ENCODE results near the gene UBTF. TPM values are rescaled to one million over a fixed set of nuclear protein-coding genes. Genes with fewer than 3 reads are reported as not detected.

The UBTF gene
- total and polyA plus RNA-seq, 2 of the 4 experiments (the other 2 are of a cell fraction), result 29.7 to 42.1 TPM

- H3K56ac ChIP-seq (ENCODE audit: extremely low read depth, insufficient read depth, low read length), result no peak overlapping the region
- no peaks in the 10 kb centered on the region for H3K9me3 ChIP-seq (ENCODE audit: control insufficient read depth, insufficient read depth, low read length)
- H3K27me3 ChIP-seq (ENCODE audit: control insufficient read depth, insufficient read depth, low read length), result peaks cover 34% of the 10 kb centered on the region
- CTCF ChIA-PET, result no interaction called here
- H4K91ac ChIP-seq (ENCODE audit: insufficient read depth, low read depth, low read length), result no peak overlapping the region
- no peaks in the 10 kb centered on the region for H4K20me1 ChIP-seq (ENCODE audit: insufficient read depth, low read length)
- no peak overlapping the region for H2BK20ac ChIP-seq (ENCODE audit: low read depth, low read length)
- no peak overlapping the region for H3K9ac ChIP-seq (ENCODE audit: low read depth, low read length)
- no peak overlapping the region for H2BK5ac ChIP-seq (ENCODE audit: low read depth, low read length, poor library complexity, severe bottlenecking)
- POLR2A ChIA-PET (ENCODE audit: unreplicated experiment), result no interaction called here
- no peak overlapping the region for H2BK120ac ChIP-seq (ENCODE audit: low read depth, low read length)
- no peak overlapping the region for H3K18ac ChIP-seq (ENCODE audit: low read depth, low read length)
- no peak overlapping the region for H3K23ac ChIP-seq (ENCODE audit: low read depth, low read length)
- no peaks in the 10 kb centered on the region for H3K79me1 ChIP-seq (ENCODE audit: low read depth in 1 of 2, low read length in 2 of 2)
- H3K9me1 ChIP-seq (ENCODE audit: insufficient read depth, low read length), result no peaks in the 10 kb centered on the region
- dilution Hi-C loops (cut with HindIII; ENCODE audit: low sequenced_read_pairs, unreplicated experiment) (no loop called here), in situ Hi-C loops (cut with MboI; ENCODE audit: low sequenced_read_pairs) (no loop called here), intact Hi-C loops (cut with micrococcal nuclease) (no loop called here)
- no peak overlapping the region for H2AFZ ChIP-seq (replicated peaks; ENCODE audit: low read length, poor library complexity)
- H3K4me2 ChIP-seq (ENCODE audit: low read depth, low read length), result no peak overlapping the region
- H3K4me3 ChIP-seq (ENCODE audit: insufficient read depth, low read depth, low read length), result no peak overlapping the region
- no peak overlapping the region for H4K5ac ChIP-seq (ENCODE audit: low read depth, low read length)
- no peak overlapping the region for H4K8ac ChIP-seq (ENCODE audit: low read depth in 2 of 2, low read length in 2 of 2)
- no peak overlapping the region for H2BK15ac ChIP-seq (ENCODE audit: low read depth, low read length)
- H2AK9ac ChIP-seq (replicated peaks; ENCODE audit: low read depth, low read length, poor library complexity), result no peak overlapping the region
- ATAC-seq (ENCODE audit: low read depth) (no peak), DNase-seq (no peak)
- H3K4me1 ChIP-seq (ENCODE audit: control insufficient read depth, insufficient read depth, low read length), result no peaks in the 10 kb centered on the region
- no peak overlapping the region for H2AK5ac ChIP-seq (ENCODE audit: low read depth, low read length)
- no peaks in the 10 kb centered on the region for H3K36me3 ChIP-seq (ENCODE audit: control insufficient read depth, insufficient read depth, low read length)
- BruUV-seq (replicated peaks), result no TSS peak
- H3K27ac ChIP-seq (ENCODE audit: insufficient read depth, low read length), result no peak overlapping the region
- H3K14ac ChIP-seq (replicated peaks; ENCODE audit: low read depth, low read length), result no peak overlapping the region
- 20% methylated on average over 1 of the region's 10 CpGs; no CpG with 5 or more reads in 1 of the 2 experiments for WGBS, 2 experiments (ENCODE audit: extremely low coverage in 2 of 2, insufficient read length in 1 of 2)
- H3K4ac ChIP-seq (ENCODE audit: low read depth, low read length), result no peak overlapping the region
- no peak for TF ChIP-seq RFX5 (IDR thresholded peaks at IDR 0.05; ENCODE audit: low read depth, low read length)
- TF ChIP-seq, protein P1, sequence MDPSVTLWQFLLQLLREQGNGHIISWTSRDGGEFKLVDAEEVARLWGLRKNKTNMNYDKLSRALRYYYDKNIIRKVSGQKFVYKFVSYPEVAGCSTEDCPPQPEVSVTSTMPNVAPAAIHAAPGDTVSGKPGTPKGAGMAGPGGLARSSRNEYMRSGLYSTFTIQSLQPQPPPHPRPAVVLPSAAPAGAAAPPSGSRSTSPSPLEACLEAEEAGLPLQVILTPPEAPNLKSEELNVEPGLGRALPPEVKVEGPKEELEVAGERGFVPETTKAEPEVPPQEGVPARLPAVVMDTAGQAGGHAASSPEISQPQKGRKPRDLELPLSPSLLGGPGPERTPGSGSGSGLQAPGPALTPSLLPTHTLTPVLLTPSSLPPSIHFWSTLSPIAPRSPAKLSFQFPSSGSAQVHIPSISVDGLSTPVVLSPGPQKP (IDR thresholded peaks at IDR 0.05; ENCODE audit: borderline replicate concordance, low read depth, low read length), result no peak
- no peak for TF ChIP-seq CTCF (conservative IDR thresholded peaks at IDR 0.05; ENCODE audit: low read depth, low read length)
- TF ChIP-seq FOS (IDR thresholded peaks at IDR 0.05; ENCODE audit: low read depth, low read length), result no peak
- TF ChIP-seq MAZ (IDR thresholded peaks at IDR 0.05; ENCODE audit: borderline replicate concordance, low read depth, low read length), result no peak
- TF ChIP-seq POLR2A (IDR thresholded peaks at IDR 0.05; ENCODE audit: low read depth, low read length), result no peak
- no peak for TF ChIP-seq RAD21 (IDR thresholded peaks at IDR 0.05; ENCODE audit: low read length)
- no peak for TF ChIP-seq SMC3 (IDR thresholded peaks at IDR 0.05; ENCODE audit: low read depth, low read length)
- no peak for TF ChIP-seq NFE2L2 (IDR thresholded peaks at IDR 0.05; ENCODE audit: low read depth, low read length)
- no peak for TF ChIP-seq MAFK (IDR thresholded peaks at IDR 0.05; ENCODE audit: low read depth, low read length)
- no peak for TF ChIP-seq CEBPB (IDR thresholded peaks at IDR 0.05; ENCODE audit: low read depth, low read length)
- no peak for TF ChIP-seq MXI1 (IDR thresholded peaks at IDR 0.05; ENCODE audit: borderline replicate concordance, low read depth, low read length)
- no peak for TF ChIP-seq BHLHE40 (IDR thresholded peaks at IDR 0.05; ENCODE audit: low read depth, low read length)
- no peak for TF ChIP-seq RCOR1 (IDR thresholded peaks at IDR 0.05; ENCODE audit: insufficient replicate concordance, low read length)
- no peak for TF ChIP-seq USF2 (IDR thresholded peaks at IDR 0.05; ENCODE audit: low read depth, low read length)
Measured at GRCh38 chr17:44247876-44248736, 28.6 kb upstream of the UBTF start.

Data from IMR-90 (cell line).